ENCODE measurements around the gene WDR13.

GRCh38 chrX:48590203-48591103 is 6.8 kb upstream of the WDR13 start:
- TF ChIP-seq SUZ12 (IDR thresholded peaks at IDR 0.05; ENCODE audit: extremely low read depth, insufficient read depth, insufficient read length) (no peak), ZNF274 (IDR thresholded peaks at IDR 0.05; ENCODE audit: low read depth, low read length) (no peak)

All from NT2/D1 (cell line).